ENCODE results near the gene ANAPC5. TPM values are rescaled to one million over a fixed set of nuclear protein-coding genes. Genes with fewer than 3 reads are reported as not detected.

Gene ANAPC5
- total RNA-seq, 1 donor = 118 TPM

- no peak for DNase-seq (ENCODE audit: low read depth in 2 of 3, low spot score in 2 of 3)
Observed at GRCh38 chr12:121264135-121264534, 88.1 kb downstream of the ANAPC5 start.

GRCh38 chr12:121263206-121263935 lies 88.8 kb downstream of the ANAPC5 start:
- DNase-seq (ENCODE audit: low read depth in 2 of 3, low spot score in 2 of 3) = no peak

GRCh38 chr12:121261398-121261797 lies 90.8 kb downstream of the ANAPC5 start:
- DNase-seq (ENCODE audit: low read depth in 2 of 3, low spot score in 2 of 3) = no peak

GRCh38 chr12:121260091-121260490 lies 92.1 kb downstream of the ANAPC5 start:
- no peak for DNase-seq (ENCODE audit: low read depth in 2 of 3, low spot score in 2 of 3)

GRCh38 chr12:121259074-121259473 lies 93.1 kb downstream of the ANAPC5 start:
- DNase-seq (ENCODE audit: low read depth in 2 of 3, low spot score in 2 of 3) = no peak

Other genes starting within 250 kb of the ANAPC5 start
- gene P2RX7, start 219.5 kb downstream of the ANAPC5 start, total RNA-seq = 9.2 TPM
- 46.0 TPM for gene P2RX4, start 142.3 kb downstream of the ANAPC5 start, total RNA-seq
- 32.3 TPM for gene CAMKK2, start 55.7 kb downstream of the ANAPC5 start, total RNA-seq
- 53.1 TPM for gene RNF34, start 47.7 kb upstream of the ANAPC5 start, total RNA-seq
- 65.2 TPM for gene KDM2B, start 228.6 kb upstream of the ANAPC5 start, total RNA-seq